ENCODE results near the gene EFR3B. TPM values are rescaled to one million over a fixed set of nuclear protein-coding genes. Genes with fewer than 3 reads are reported as not detected.
A peak's percentile ranks its signal among the peaks of the same experiment; 100 is the strongest.
"Not testable (repeated sequence)": the region's sequence is repeated elsewhere in the genome, so short reads cannot be mapped to it uniquely, and the experiment has no call there.

EFR3B gene
- total RNA-seq (2021) = 0.20 TPM in 1 of 2 replicates, not detected in the other
- Bru-seq, nascent RNA = percentile 7 among the genes with signal in this experiment
- percentile 9 among the genes with signal in this experiment for BruChase-seq, experiment 1, labeled RNA remaining after a 2-hour chase
- BruChase-seq, experiment 2, labeled RNA remaining after a 6-hour chase = percentile 8 among the genes with signal in this experiment
- long read RNA-seq = 0 reads

- Histone ChIP-seq H3K27me3 (ENCODE audit: insufficient read depth, low read depth) (peaks cover 32% of the 10 kb centered on the region), H3K27ac (no peak within 1 kb of the TSS)
- CTCF ChIA-PET = interaction anchor here (0.6 kb wide), 1 partner anchor 122 kb away, joined by 7 read pairs; the partner anchor contains the start of gene ADCY3
These were observed at the start of gene EFR3B for GRCh38 chr2:25041928-25042320. TSS of gene EFR3B (plus strand) at chr2:25042076. CDS start at chr2:25042313, 237 bp downstream.

GRCh38 chr2:24993406-24994145 lies 48.3 kb upstream of the EFR3B start:
- ChIA-PET CTCF (no interaction called here), POLR2A (ENCODE audit: unreplicated experiment) (no interaction called here)
- no peak overlapping the region for H3K27ac ChIP-seq
- intact Hi-C loops (cut with micrococcal nuclease; ENCODE audit: unreplicated experiment) = no loop called here
- no peaks in the 10 kb centered on the region for H3K27me3 ChIP-seq (ENCODE audit: insufficient read depth, low read depth)
- no peak overlapping the region for H2AFZ ChIP-seq
- no TSS peak for BruUV-seq (replicated peaks)
- peaks cover 24% of the 10 kb centered on the region for H3F3A ChIP-seq (ENCODE audit: insufficient read depth, low read depth)
- H3K4me1 ChIP-seq (replicated peaks; ENCODE audit: insufficient read depth) = peaks cover 21% of the 10 kb centered on the region
- no peak for TF ChIP-seq EZH2 (IDR thresholded peaks at IDR 0.05; ENCODE audit: low read depth)
- TF ChIP-seq CTCF (conservative IDR thresholded peaks at IDR 0.05) = no peak
- H3K4me3 ChIP-seq = no peak overlapping the region
- no peaks in the 10 kb centered on the region for H3K79me2 ChIP-seq (ENCODE audit: low read depth)
- no peak for DNase-seq
- no peaks in the 10 kb centered on the region for H4K20me1 ChIP-seq (ENCODE audit: insufficient read depth)
- 0 out of 2 replicates have a peak, but pooled peaks cover 5% of the 10 kb centered on the region for H3K9me3 ChIP-seq (ENCODE audit: insufficient read depth, low read depth)
- H3K4me2 ChIP-seq = no peak overlapping the region
- H3K36me3 ChIP-seq (ENCODE audit: low read depth) = no peaks in the 10 kb centered on the region
- H3K9me2 ChIP-seq (ENCODE audit: insufficient read depth) = no peaks in the 10 kb centered on the region

More at GRCh38 chr2:25041928-25042320, at the start of gene EFR3B:
- H3F3A ChIP-seq (ENCODE audit: insufficient read depth, low read depth) = peaks cover 12% of the 10 kb centered on the region; the same call in 1 of the 2 replicates
- H4K20me1 ChIP-seq (ENCODE audit: insufficient read depth) = no peaks in the 10 kb centered on the region
- no peaks in the 10 kb centered on the region for H3K9me3 ChIP-seq (ENCODE audit: insufficient read depth, low read depth)
- peak within 1 kb of the TSS; percentile 100 for H3K4me2 ChIP-seq
- peak within 1 kb of the TSS; percentile 75 for H3K4me3 ChIP-seq
- peak within 1 kb of the TSS; percentile 93 for H2AFZ ChIP-seq
- DNase-seq = peak; percentile 83 to 94
- BruUV-seq (replicated peaks) = no TSS peak
- intact Hi-C loops (cut with micrococcal nuclease; ENCODE audit: unreplicated experiment) = loop anchor here (1.0 kb wide), 1 partner anchor 67 kb away; no protein-coding TSS in a partner anchor
- TF ChIP-seq CTCF (conservative IDR thresholded peaks at IDR 0.05) = no peak
- TF ChIP-seq EZH2 (IDR thresholded peaks at IDR 0.05; ENCODE audit: low read depth) = no peak
- peaks cover 32% of the 10 kb centered on the region for H3K4me1 ChIP-seq (replicated peaks; ENCODE audit: insufficient read depth)
- no peaks in the 10 kb centered on the region for H3K36me3 ChIP-seq (ENCODE audit: low read depth)
- H3K9me2 ChIP-seq (ENCODE audit: insufficient read depth) = no peaks in the 10 kb centered on the region
- POLR2A ChIA-PET (ENCODE audit: unreplicated experiment) = no interaction called here
- H3K79me2 ChIP-seq (ENCODE audit: low read depth) = no peaks in the 10 kb centered on the region

- no peaks in the 10 kb centered on the region for H3K36me3 ChIP-seq (ENCODE audit: low read depth)
- H3K27ac ChIP-seq = no peak overlapping the region
- H3K4me3 ChIP-seq = no peak overlapping the region
- H2AFZ ChIP-seq = no peak overlapping the region
- no peaks in the 10 kb centered on the region for H4K20me1 ChIP-seq (ENCODE audit: insufficient read depth)
- H3K4me1 ChIP-seq (replicated peaks; ENCODE audit: insufficient read depth) = peaks cover 21% of the 10 kb centered on the region
- intact Hi-C loops (cut with micrococcal nuclease; ENCODE audit: unreplicated experiment) = no loop called here
- TF ChIP-seq EZH2 (IDR thresholded peaks at IDR 0.05; ENCODE audit: low read depth) = no peak
- TF ChIP-seq CTCF (conservative IDR thresholded peaks at IDR 0.05) = no peak
- no peaks in the 10 kb centered on the region for H3K79me2 ChIP-seq (ENCODE audit: low read depth)
- DNase-seq = no peak
- CTCF ChIA-PET = no interaction called here
- BruUV-seq (replicated peaks) = no TSS peak
- H3K9me3 ChIP-seq (ENCODE audit: insufficient read depth, low read depth) = 0 out of 2 replicates have a peak, but pooled peaks cover 5% of the 10 kb centered on the region
- POLR2A ChIA-PET (ENCODE audit: unreplicated experiment) = no interaction called here
- no peak overlapping the region for H3K4me2 ChIP-seq
- H3K27me3 ChIP-seq (ENCODE audit: insufficient read depth, low read depth) = no peaks in the 10 kb centered on the region
- H3F3A ChIP-seq (ENCODE audit: insufficient read depth, low read depth) = peaks cover 24% of the 10 kb centered on the region
- H3K9me2 ChIP-seq (ENCODE audit: insufficient read depth) = no peaks in the 10 kb centered on the region
These were observed 47.6 kb upstream of the EFR3B start for GRCh38 chr2:24994146-24994724.

- H3K27me3 ChIP-seq (ENCODE audit: insufficient read depth, low read depth); H3K9me2 ChIP-seq (ENCODE audit: insufficient read depth); DNase-seq; H3K79me2 ChIP-seq (ENCODE audit: low read depth); CTCF ChIA-PET; H3K4me2 ChIP-seq; H3K4me3 ChIP-seq; BruUV-seq (replicated peaks); H3K36me3 ChIP-seq (ENCODE audit: low read depth); H4K20me1 ChIP-seq (ENCODE audit: insufficient read depth); intact Hi-C loops (cut with micrococcal nuclease; ENCODE audit: unreplicated experiment); H2AFZ ChIP-seq; H3K9me3 ChIP-seq (ENCODE audit: insufficient read depth, low read depth); POLR2A ChIA-PET (ENCODE audit: unreplicated experiment); H3K27ac ChIP-seq: not testable (repeated sequence)
- Histone ChIP-seq H3F3A (ENCODE audit: insufficient read depth, low read depth) (peaks cover 24% of the 10 kb centered on the region), H3K4me1 (replicated peaks; ENCODE audit: insufficient read depth) (peaks cover 21% of the 10 kb centered on the region)
These were observed 42.8 kb upstream of the EFR3B start for GRCh38 chr2:24999097-24999496.

Measured in PC-9 (cell line).